CD4-positive, alpha-beta memory T cell (primary cell): Measurements from ENCODE around the gene TRIM8. TPM values are rescaled to one million over a fixed set of nuclear protein-coding genes. Genes with fewer than 3 reads are reported as not detected.
A peak's percentile ranks its signal among the peaks of the same experiment; 100 is the strongest.

ENCODE experiments used
- CTCF ChIA-PET: fragments of 350-600 bp; sonication (Branson Sonifier 250); formaldehyde crosslinking; loops from one replicate; lab custom pipeline; 2021; ENCODE audit warnings: inconsistent platforms; ENCODE audit not compliant: partially characterized antibody; lab: Charles Lee
- POLR2A ChIA-PET: fragments of 350-600 bp; sonication (Branson Sonifier 250); formaldehyde crosslinking; loops from one replicate; lab custom pipeline; 2021; ENCODE audit not compliant: partially characterized antibody; lab: Charles Lee
- DNase-seq, 5 donors: peaks; one replicate each; pipeline versions ENCODE4 v3.0.0 to v3.0.0-alpha.2; 2020 to 2022; ENCODE audit warnings: mixed read lengths in 1 of 5
- H3K27ac ChIP-seq: one replicate; pipeline ENCODE4 v1.7.0; 2013; ENCODE audit warnings: low read depth, low read length
- H3K27me3 ChIP-seq: 2 replicates; pipeline ENCODE4 v1.7.0; 2013; ENCODE audit warnings: mild to moderate bottlenecking, low read length, moderate library complexity; ENCODE audit not compliant: insufficient read depth
- H3K36me3 ChIP-seq: 2 replicates; pipeline ENCODE4 v1.7.0; 2013; ENCODE audit warnings: mild to moderate bottlenecking, low read length, moderate library complexity; ENCODE audit not compliant: insufficient read depth
- H3K4me1 ChIP-seq: 2 replicates; pipeline ENCODE4 v1.7.0; 2013; ENCODE audit warnings: mild to moderate bottlenecking, low read length, moderate library complexity; ENCODE audit not compliant: insufficient read depth
- H3K4me3 ChIP-seq, 2 donors: one replicate each; pipeline ENCODE4 v1.7.0; 2013; ENCODE audit warnings: low read length in 2 of 2, mild to moderate bottlenecking in 1 of 2
- H3K9me3 ChIP-seq, 2 donors: one replicate each; pipeline ENCODE4 v1.7.0; 2013; ENCODE audit warnings: low read length in 2 of 2, control low read depth in 1 of 2; ENCODE audit not compliant: control insufficient read depth in 1 of 2
- H3K27ac Mint-ChIP-seq, 7 donors: one replicate each; pipeline ENCODE4 v1.8.0; 2020 to 2021; ENCODE audit warnings: mixed read lengths in 7 of 7, mild to moderate bottlenecking in 6 of 7, inconsistent platforms in 3 of 7, moderate library complexity in 3 of 7
- H3K27me3 Mint-ChIP-seq, 2 donors: one replicate each; pipeline ENCODE4 v1.8.0; 2020 to 2021; ENCODE audit warnings: mixed read lengths in 2 of 2
- H3K36me3 Mint-ChIP-seq, 2 donors: one replicate each; pipeline ENCODE4 v1.8.0; 2020 to 2021; ENCODE audit warnings: mixed read lengths in 2 of 2, inconsistent platforms in 1 of 2, mild to moderate bottlenecking in 1 of 2
- H3K4me1 Mint-ChIP-seq, 4 donors: one replicate each; pipeline ENCODE4 v1.8.0; 2020 to 2021; ENCODE audit warnings: mixed read lengths in 4 of 4, mild to moderate bottlenecking in 1 of 4
- H3K4me3 Mint-ChIP-seq, 8 donors: one replicate each; pipeline ENCODE4 v1.8.0; 2020 to 2021; ENCODE audit warnings: mixed read lengths in 8 of 8, mild to moderate bottlenecking in 7 of 8, moderate library complexity in 6 of 8, inconsistent platforms in 3 of 8
- H3K9me3 Mint-ChIP-seq, 8 donors: one replicate each; pipeline ENCODE4 v1.8.0; 2020 to 2021; ENCODE audit warnings: mixed read lengths in 8 of 8, mild to moderate bottlenecking in 5 of 8, inconsistent platforms in 3 of 8, moderate library complexity in 1 of 8
- intact Hi-C: fragments of 100-400 bp; cut with micrococcal nuclease; formaldehyde crosslinking; loops from one replicate; pipeline ENCODE4 v1.15.1; 2023
- polyA plus RNA-seq, 2 donors: library from polyadenylated mRNA; unstranded; fragments of 300-500 nt; fragmentation: Illumina TruSeq; gene quantifications; one replicate each; pipeline ENCODE4 v1.2.3, GENCODE V29; 2021
- total RNA-seq, 2 experiments: library from RNA; stranded (reverse); gene quantifications; one replicate each; pipeline ENCODE4 v1.2.3, GENCODE V29; 2021

The TRIM8 gene
- total and polyA plus RNA-seq, 4 experiments from 2014 or later = 33.0 to 71.6 (median 62.4) TPM

DNA sequence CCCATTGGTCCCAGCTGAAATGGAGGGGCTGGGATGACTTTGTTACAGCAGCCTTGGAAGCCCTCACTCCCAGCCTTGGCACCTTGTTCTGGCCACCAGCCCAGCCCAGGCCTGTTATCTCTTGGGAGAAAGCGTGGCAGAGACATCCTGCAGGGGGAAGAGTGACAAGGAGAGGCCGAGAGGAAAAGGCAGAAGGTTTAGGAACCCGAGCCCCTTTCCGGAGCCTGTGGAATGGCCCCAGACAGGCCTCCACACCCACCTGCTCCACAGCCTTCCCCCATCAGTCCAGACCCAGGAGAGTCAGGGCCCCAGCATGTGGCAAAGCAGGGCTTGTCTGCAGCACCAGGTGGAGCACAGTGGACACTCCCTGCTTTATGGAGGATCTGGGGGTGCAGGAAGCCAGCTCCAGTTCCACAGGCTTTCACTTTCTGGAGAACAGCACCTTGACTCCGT, 24.1 kb upstream of the TRIM8 start:
- POLR2A ChIA-PET = interaction anchor here (1.3 to 3.6 kb wide), 2 partner anchors 8 to 25 kb away, joined by 4 to 16 read pairs; no protein-coding TSS in a partner anchor
- CTCF ChIA-PET = no interaction called here

DNA sequence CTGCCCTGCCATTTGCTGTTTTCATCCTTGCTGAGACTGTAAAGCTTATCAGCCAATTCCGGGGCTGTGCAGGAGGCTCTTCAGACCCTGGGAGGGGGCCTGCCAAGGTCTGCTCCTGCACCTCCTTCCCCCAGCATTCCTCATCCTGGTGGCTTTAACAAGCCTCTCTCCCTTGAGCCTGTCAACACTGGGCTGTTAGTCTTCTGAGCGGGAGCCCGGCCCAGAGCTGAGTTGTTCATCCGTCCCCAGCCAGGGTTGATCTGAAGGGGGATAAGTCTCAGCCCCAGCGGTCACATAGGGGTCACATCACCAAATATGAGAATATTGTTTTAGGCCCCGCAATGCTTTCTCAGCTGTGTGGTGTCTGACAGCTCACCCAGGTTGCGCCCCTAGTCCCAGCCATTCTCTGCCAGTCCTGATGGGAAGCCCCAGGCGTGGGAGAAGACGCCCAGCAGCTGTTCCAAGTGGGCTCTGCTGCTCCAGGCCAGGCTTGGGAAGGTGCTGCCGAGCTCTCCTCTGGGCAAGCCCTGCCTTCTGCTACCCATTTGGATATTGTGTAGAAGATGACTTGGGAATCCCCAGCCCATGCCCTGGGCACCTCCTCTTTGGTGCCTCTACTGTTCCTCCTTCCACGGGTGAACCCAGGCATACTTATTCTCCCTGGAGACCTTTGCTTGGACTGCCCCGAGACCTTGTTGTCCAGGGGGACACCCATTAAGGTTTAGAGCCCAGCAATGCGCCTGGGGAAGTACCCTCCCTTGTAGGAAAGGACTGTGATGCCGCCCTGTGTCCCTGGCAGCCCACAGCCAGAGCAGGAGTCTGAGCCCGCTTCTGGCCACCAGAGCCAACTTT, 23.5 kb upstream of the TRIM8 start:
- H3K9me3 Mint-ChIP-seq = no peaks in the 10 kb centered on the region
- POLR2A ChIA-PET = interaction anchor here (1.3 to 3.6 kb wide), 2 partner anchors 9 to 25 kb away, joined by 4 to 16 read pairs; no protein-coding TSS in a partner anchor
- peak overlapping the region in 4 of 7 donors; percentile 68 to 77 (median 72) for H3K27ac Mint-ChIP-seq
- H3K4me1 Mint-ChIP-seq = peaks cover 0 to 12% (median 5%) of the 10 kb centered on the region in 4 donors
- H3K27me3 Mint-ChIP-seq = no peaks in the 10 kb centered on the region
- H3K4me3 ChIP-seq = no peak overlapping the region
- peak overlapping the region in 4 of 8 donors; percentile 36 to 65 (median 52) for H3K4me3 Mint-ChIP-seq
- peaks cover 15 to 35% of the 10 kb centered on the region in 2 donors for H3K36me3 Mint-ChIP-seq
- DNase-seq = no peak
- peaks cover 15% of the 10 kb centered on the region for H3K4me1 ChIP-seq
- H3K27me3 ChIP-seq = no peaks in the 10 kb centered on the region
- H3K27ac ChIP-seq = no peak overlapping the region
- intact Hi-C loops = no loop called here
- peaks cover 28% of the 10 kb centered on the region for H3K36me3 ChIP-seq
- H3K9me3 ChIP-seq = no peaks in the 10 kb centered on the region
- CTCF ChIA-PET = no interaction called here

More for the DNA sequence above, 24.1 kb upstream of the TRIM8 start:
- H3K4me3 Mint-ChIP-seq = no peak overlapping the region
- H3K9me3 Mint-ChIP-seq = no peaks in the 10 kb centered on the region
- H3K9me3 ChIP-seq = no peaks in the 10 kb centered on the region
- no peak overlapping the region for H3K27ac ChIP-seq
- H3K36me3 Mint-ChIP-seq = peaks cover 15 to 34% of the 10 kb centered on the region in 2 donors
- H3K27me3 Mint-ChIP-seq = no peaks in the 10 kb centered on the region
- H3K4me1 Mint-ChIP-seq = peaks cover 0 to 12% (median 5%) of the 10 kb centered on the region in 4 donors
- no peaks in the 10 kb centered on the region for H3K27me3 ChIP-seq
- H3K36me3 ChIP-seq = peaks cover 28% of the 10 kb centered on the region
- no peak for DNase-seq
- no peak overlapping the region for H3K4me3 ChIP-seq
- H3K4me1 ChIP-seq = peaks cover 15% of the 10 kb centered on the region
- intact Hi-C loops = no loop called here
- H3K27ac Mint-ChIP-seq = peak overlapping the region in 3 of 7 donors; percentile 25 to 59 (median 42)

DNA sequence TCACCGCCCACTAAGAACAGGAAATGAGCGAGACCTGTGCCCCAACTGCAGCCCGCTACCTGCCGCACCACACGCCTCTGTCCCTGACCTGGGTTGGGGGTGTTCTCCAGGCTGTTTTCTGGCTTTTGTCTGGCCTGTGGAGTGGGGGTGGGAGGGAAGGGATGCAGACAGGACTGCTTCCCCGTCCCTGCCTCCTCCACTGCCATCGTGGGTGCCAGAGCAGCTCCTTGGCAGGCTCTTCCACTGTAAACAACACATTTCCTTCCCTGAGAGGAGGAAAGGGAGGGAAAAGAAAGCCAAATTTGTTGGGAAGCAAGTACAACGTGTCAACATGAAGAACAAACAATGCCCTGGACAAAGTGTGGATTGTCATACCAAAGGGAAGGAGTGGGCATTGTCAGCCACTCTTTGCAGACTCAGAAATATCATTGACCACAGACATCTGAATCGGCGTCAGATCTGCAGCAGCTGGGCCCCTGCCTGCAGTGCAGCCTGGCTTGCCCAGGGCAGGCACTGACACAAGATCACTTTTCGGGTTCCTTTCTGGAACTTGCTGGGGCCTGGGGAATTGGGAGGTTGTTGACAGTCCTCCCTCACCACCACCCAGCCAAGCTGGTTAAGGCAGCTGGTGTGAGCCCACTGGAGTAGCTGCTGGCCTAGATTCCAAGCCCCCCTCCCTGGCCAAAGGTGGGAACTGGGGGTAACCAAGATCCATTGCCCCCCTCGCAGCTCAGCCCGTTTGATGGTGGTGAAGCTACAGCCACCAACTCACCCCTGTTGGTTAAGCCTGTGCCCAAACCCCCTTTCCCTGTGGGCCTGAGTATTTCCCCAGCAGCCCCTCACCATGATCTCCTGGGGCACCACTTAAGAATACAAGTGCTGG, 22.6 kb upstream of the TRIM8 start:
- Mint-ChIP-seq H3K4me3 (peak overlapping the region in 3 of 8 donors; percentile 36 to 65 (median 62)), H3K27me3 (no peaks in the 10 kb centered on the region), H3K36me3 (peaks cover 15 to 33% of the 10 kb centered on the region in 2 donors), H3K27ac (peak overlapping the region in 4 of 7 donors; percentile 68 to 77 (median 72)), H3K9me3 (no peaks in the 10 kb centered on the region), H3K4me1 (peaks cover 0 to 12% (median 5%) of the 10 kb centered on the region in 4 donors)
- no peak for DNase-seq
- H3K9me3 ChIP-seq = no peaks in the 10 kb centered on the region
- ChIA-PET CTCF (no interaction called here), POLR2A (interaction anchor here (0.7 to 3.6 kb wide), 2 partner anchors 12 to 24 kb away, joined by 3 to 16 read pairs; no protein-coding TSS in a partner anchor)
- no peak overlapping the region for H3K27ac ChIP-seq
- intact Hi-C loops = no loop called here
- no peaks in the 10 kb centered on the region for H3K27me3 ChIP-seq
- H3K36me3 ChIP-seq = peaks cover 22% of the 10 kb centered on the region
- peaks cover 15% of the 10 kb centered on the region for H3K4me1 ChIP-seq
- no peak overlapping the region for H3K4me3 ChIP-seq

DNA sequence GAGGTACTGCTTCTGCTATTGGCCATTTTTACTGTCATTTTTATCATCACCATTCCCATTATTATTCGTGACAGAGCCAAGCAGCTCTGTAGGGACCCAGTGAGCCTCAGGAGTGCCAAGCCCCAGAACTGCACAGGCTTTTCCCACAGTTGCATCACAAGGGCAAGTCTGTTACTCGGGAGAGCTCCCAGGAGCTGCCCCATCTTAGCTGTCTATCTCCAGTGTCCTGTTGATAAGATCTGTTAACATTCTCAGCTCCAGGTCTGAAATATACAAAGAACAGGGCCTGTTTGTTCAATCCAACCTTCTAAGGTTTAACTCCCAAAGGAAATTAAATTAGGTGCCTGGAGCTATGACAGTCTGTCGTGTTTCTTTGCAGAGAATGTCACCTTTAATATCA, 20.2 kb upstream of the TRIM8 start:
- Mint-ChIP-seq H3K27me3 (no peaks in the 10 kb centered on the region), H3K36me3 (peaks cover 6 to 22% of the 10 kb centered on the region in 2 donors), H3K4me1 (peaks cover 0 to 12% (median 5%) of the 10 kb centered on the region in 4 donors), H3K4me3 (no peak overlapping the region), H3K9me3 (no peaks in the 10 kb centered on the region), H3K27ac (peak overlapping the region in 1 of 7 donors; percentile 43)
- Histone ChIP-seq H3K9me3 (no peaks in the 10 kb centered on the region), H3K36me3 (peaks cover 4% of the 10 kb centered on the region), H3K4me1 (peaks cover 15% of the 10 kb centered on the region), H3K27ac (no peak overlapping the region), H3K27me3 (no peaks in the 10 kb centered on the region), H3K4me3 (no peak overlapping the region)
- intact Hi-C loops = no loop called here
- CTCF ChIA-PET = interaction anchor here (0.8 kb wide), 1 partner anchor 41 kb away, joined by 3 read pairs; no protein-coding TSS in a partner anchor
- DNase-seq = no peak
- POLR2A ChIA-PET = interaction anchor here (0.5 kb wide), 1 partner anchor 511 kb away, joined by 3 read pairs; no protein-coding TSS in a partner anchor

DNA sequence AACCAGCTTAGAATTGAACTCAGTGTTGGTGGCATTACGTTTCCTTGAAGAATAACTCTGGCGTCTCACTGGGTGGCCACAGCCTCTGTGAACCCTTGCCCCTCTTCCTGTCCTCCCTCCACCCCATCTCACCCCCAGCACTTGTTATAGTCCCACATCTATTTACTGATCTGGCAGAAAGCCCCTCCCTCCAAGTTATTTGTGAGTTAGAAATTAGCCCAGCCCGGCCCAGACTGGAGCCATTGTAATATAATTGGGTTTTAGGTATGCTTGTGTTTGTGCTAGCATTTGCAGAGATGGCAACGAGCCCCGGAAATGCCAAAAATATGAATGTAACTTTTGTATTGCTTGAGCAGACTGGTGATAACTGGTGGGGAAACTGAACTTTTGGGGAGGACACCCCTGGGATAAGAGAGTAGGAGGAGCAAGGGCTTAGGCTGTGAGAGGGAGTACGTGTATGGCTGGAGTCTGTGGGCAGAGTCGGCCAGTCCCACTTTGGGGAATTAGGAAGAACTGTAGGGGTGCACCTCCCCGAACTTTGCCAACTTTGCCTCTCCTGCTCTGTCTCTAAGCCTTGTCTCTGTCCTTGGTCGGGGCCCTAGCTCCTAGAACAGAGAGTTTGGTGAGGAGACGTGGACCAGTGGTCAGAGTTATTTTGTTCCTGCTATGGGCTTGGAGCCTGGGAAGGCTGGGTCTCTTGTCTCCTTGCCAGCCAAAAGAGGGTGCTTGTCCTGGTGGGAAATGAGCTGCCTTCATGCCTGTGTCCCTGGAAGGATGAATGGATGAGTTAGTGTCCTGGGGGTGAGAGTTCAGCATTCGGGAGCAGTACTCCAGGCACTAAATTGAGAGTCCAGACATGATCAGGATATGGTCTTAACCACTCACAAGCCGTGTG, 19.3 kb upstream of the TRIM8 start:
- H3K27ac Mint-ChIP-seq = peak overlapping the region in 4 of 7 donors; percentile 48 to 89 (median 56)
- CTCF ChIA-PET = no interaction called here
- H3K36me3 ChIP-seq = peaks cover 4% of the 10 kb centered on the region

DNA sequence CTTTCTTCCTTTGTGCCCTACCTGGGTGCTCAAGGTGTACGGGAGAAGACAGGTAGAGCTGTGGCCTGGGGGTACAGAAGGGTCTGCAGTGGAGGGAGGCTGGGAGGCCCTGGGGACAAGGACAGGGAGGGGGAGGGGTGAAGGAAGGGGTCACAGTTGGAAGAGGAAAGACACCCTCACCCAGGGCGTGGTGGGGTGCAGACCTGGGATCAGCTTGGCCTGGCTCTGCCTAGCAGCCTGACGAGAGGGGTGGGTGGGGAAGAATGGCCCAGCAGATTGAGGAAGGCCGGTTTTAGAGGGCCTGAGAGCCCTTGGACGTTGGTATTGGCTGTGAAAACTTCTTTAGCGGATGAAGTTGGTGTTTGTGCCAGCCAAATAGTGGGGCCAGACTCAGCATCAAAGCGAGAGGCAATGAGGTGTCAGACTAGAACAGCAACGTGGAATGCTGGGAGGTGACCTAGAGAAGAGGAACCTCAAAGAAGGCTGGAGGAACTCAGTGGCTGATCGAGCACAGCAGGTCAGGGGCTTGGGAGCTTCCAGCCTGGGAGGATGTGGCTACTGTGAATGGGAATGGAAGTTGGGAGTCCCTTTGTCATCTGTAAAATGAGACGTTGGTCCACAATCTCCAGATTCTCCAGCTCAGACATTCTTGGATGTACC, 18.1 kb upstream of the TRIM8 start:
- no peak for DNase-seq
- Mint-ChIP-seq H3K9me3 (no peaks in the 10 kb centered on the region), H3K4me1 (peaks cover 0 to 8% (median 3%) of the 10 kb centered on the region in 4 donors), H3K36me3 (peaks cover 6 to 19% of the 10 kb centered on the region in 2 donors), H3K27ac (peak overlapping the region in 4 of 7 donors; percentile 37 to 83 (median 71)), H3K4me3 (no peak overlapping the region), H3K27me3 (no peaks in the 10 kb centered on the region)
- H3K36me3 ChIP-seq = peaks cover 4% of the 10 kb centered on the region
- intact Hi-C loops = no loop called here
- no peaks in the 10 kb centered on the region for H3K9me3 ChIP-seq
- H3K27me3 ChIP-seq = no peaks in the 10 kb centered on the region
- POLR2A ChIA-PET = interaction anchor here (1.5 to 2.8 kb wide), 4 partner anchors 9 to 48 kb away, joined by 4 to 8 read pairs (median 4); partner anchors contain the start of gene TRIM8
- H3K4me3 ChIP-seq = no peak overlapping the region
- no peak overlapping the region for H3K27ac ChIP-seq
- CTCF ChIA-PET = no interaction called here
- peaks cover 8% of the 10 kb centered on the region for H3K4me1 ChIP-seq

More for the DNA sequence above, 19.3 kb upstream of the TRIM8 start:
- DNase-seq = no peak
- POLR2A ChIA-PET = interaction anchor here (1.5 kb wide), 1 partner anchor 10 kb away, joined by 4 read pairs; no protein-coding TSS in a partner anchor
- Histone ChIP-seq H3K4me3 (no peak overlapping the region), H3K27me3 (no peaks in the 10 kb centered on the region), H3K27ac (no peak overlapping the region), H3K4me1 (peaks cover 15% of the 10 kb centered on the region), H3K9me3 (no peaks in the 10 kb centered on the region)
- Mint-ChIP-seq H3K27me3 (no peaks in the 10 kb centered on the region), H3K4me1 (peaks cover 0 to 12% (median 5%) of the 10 kb centered on the region in 4 donors), H3K9me3 (no peaks in the 10 kb centered on the region), H3K36me3 (peaks cover 6 to 18% of the 10 kb centered on the region in 2 donors), H3K4me3 (no peak overlapping the region)
- intact Hi-C loops = no loop called here
